ENCODE results near the gene PTPRR.

DNA sequence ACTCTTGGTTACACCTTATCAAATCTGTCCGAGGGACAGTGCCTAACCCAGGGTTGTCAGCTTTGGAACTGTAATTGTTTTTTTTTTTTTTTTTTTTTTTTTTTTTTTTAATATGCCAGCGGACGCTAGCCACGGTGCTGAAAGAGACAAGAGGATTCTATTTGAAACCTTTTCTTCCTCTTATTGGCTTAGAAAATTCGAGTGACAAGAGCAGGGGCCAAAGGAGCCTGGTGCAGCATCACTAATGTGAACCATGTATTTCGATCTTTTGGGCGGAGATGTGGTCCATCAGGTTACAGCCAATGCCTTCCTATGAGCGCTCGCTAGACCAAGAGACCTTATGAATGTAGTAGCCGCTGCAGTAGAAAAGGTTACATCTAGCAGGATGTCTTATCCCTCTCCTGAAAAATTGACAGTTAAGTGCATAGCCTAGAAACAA, 922 bp downstream of the PTPRR start:
- TF ChIP-seq, protein P1, sequence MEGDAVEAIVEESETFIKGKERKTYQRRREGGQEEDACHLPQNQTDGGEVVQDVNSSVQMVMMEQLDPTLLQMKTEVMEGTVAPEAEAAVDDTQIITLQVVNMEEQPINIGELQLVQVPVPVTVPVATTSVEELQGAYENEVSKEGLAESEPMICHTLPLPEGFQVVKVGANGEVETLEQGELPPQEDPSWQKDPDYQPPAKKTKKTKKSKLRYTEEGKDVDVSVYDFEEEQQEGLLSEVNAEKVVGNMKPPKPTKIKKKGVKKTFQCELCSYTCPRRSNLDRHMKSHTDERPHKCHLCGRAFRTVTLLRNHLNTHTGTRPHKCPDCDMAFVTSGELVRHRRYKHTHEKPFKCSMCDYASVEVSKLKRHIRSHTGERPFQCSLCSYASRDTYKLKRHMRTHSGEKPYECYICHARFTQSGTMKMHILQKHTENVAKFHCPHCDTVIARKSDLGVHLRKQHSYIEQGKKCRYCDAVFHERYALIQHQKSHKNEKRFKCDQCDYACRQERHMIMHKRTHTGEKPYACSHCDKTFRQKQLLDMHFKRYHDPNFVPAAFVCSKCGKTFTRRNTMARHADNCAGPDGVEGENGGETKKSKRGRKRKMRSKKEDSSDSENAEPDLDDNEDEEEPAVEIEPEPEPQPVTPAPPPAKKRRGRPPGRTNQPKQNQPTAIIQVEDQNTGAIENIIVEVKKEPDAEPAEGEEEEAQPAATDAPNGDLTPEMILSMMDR (conservative IDR thresholded peaks at IDR 0.05; ENCODE audit: low read length), result no peak
- TF ChIP-seq EZH2phosphoT487 (IDR thresholded peaks at IDR 0.05; ENCODE audit: borderline replicate concordance, low read depth, low read length), result no peak
